Neuron (in vitro differentiated cells): ENCODE measurements around the gene MSL2.
"Not testable (repeated sequence)": the region's sequence is repeated elsewhere in the genome, so short reads cannot be mapped to it uniquely, and the experiment has no call there.

Experiments
- H2AFZ ChIP-seq: one replicate; pipeline ENCODE4 v1.6.1; 2013; ENCODE audit warnings: low read depth, mild to moderate bottlenecking, inconsistent platforms, low read length, moderate library complexity
- H3K27me3 ChIP-seq: one replicate; pipeline ENCODE4 v1.6.1; 2013; ENCODE audit warnings: low read length; ENCODE audit not compliant: insufficient read depth
- H3K36me3 ChIP-seq: one replicate; pipeline ENCODE4 v1.6.1; 2013; ENCODE audit warnings: low read length; ENCODE audit not compliant: insufficient read depth
- H3K4me1 ChIP-seq: one replicate; pipeline ENCODE4 v1.6.1; 2013; ENCODE audit warnings: low read length; ENCODE audit not compliant: insufficient read depth
- H3K4me3 ChIP-seq: 2 replicates; pipeline ENCODE4 v1.5.1; 2013; ENCODE audit warnings: mild to moderate bottlenecking, low read length, moderate library complexity
- H3K9me3 ChIP-seq: one replicate; pipeline ENCODE4 v1.6.1; 2013; ENCODE audit warnings: low read length

Gene MSL2

GRCh38 chr3:136196064-136196400, at the start of gene MSL2:
Gene MSL2, minus strand, starts transcription at chr3:136196335. Its CDS starts 1,222 bp downstream, at chr3:136195113.
- Histone ChIP-seq H3K9me3 (no peaks in the 10 kb centered on the region), H3K4me1 (peaks cover 19% of the 10 kb centered on the region), H2AFZ (peak within 1 kb of the TSS; percentile 61), H3K4me3 (peak within 1 kb of the TSS; percentile 65), H3K36me3 (no peaks in the 10 kb centered on the region), H3K27me3 (no peaks in the 10 kb centered on the region)

- Histone ChIP-seq H2AFZ (no peak overlapping the region), H3K9me3 (no peaks in the 10 kb centered on the region), H3K4me3 (no peak overlapping the region), H3K4me1 (no peaks in the 10 kb centered on the region), H3K36me3 (no peaks in the 10 kb centered on the region), H3K27me3 (no peaks in the 10 kb centered on the region)
Observed at GRCh38 chr3:136245691-136246090, 49.6 kb upstream of the MSL2 start.

- no peaks in the 10 kb centered on the region for H3K4me1 ChIP-seq
- H3K36me3 ChIP-seq = no peaks in the 10 kb centered on the region
- no peaks in the 10 kb centered on the region for H3K9me3 ChIP-seq
- H2AFZ ChIP-seq = no peak overlapping the region
- no peaks in the 10 kb centered on the region for H3K27me3 ChIP-seq
- no peak overlapping the region for H3K4me3 ChIP-seq
Observed at GRCh38 chr3:136239094-136239493, 43.0 kb upstream of the MSL2 start.

GRCh38 chr3:136237961-136238649, 42.0 kb upstream of the MSL2 start:
- no peak overlapping the region for H3K4me3 ChIP-seq
- no peaks in the 10 kb centered on the region for H3K9me3 ChIP-seq
- H3K4me1 ChIP-seq = no peaks in the 10 kb centered on the region
- H3K36me3 ChIP-seq = no peaks in the 10 kb centered on the region
- no peak overlapping the region for H2AFZ ChIP-seq
- H3K27me3 ChIP-seq = no peaks in the 10 kb centered on the region

- H3K36me3 ChIP-seq = no peaks in the 10 kb centered on the region
- no peak overlapping the region for H2AFZ ChIP-seq
- H3K4me3 ChIP-seq = no peak overlapping the region
- no peaks in the 10 kb centered on the region for H3K9me3 ChIP-seq
- H3K27me3 ChIP-seq = no peaks in the 10 kb centered on the region
- no peaks in the 10 kb centered on the region for H3K4me1 ChIP-seq
Observed at GRCh38 chr3:136237103-136237502, 41.0 kb upstream of the MSL2 start.

- H3K36me3 ChIP-seq = no peaks in the 10 kb centered on the region
- H3K27me3 ChIP-seq = no peaks in the 10 kb centered on the region
- H3K9me3 ChIP-seq = no peaks in the 10 kb centered on the region
- H3K4me1 ChIP-seq = no peaks in the 10 kb centered on the region
- H3K4me3 ChIP-seq = no peak overlapping the region
- no peak overlapping the region for H2AFZ ChIP-seq
Observed at GRCh38 chr3:136236109-136236508, 40.0 kb upstream of the MSL2 start.

GRCh38 chr3:136235545-136235944, 39.4 kb upstream of the MSL2 start:
- Histone ChIP-seq H3K4me1 (no peaks in the 10 kb centered on the region), H3K4me3 (no peak overlapping the region), H3K27me3 (no peaks in the 10 kb centered on the region), H3K9me3 (no peaks in the 10 kb centered on the region), H3K36me3 (no peaks in the 10 kb centered on the region), H2AFZ (no peak overlapping the region)

- Histone ChIP-seq H3K9me3 (no peaks in the 10 kb centered on the region), H3K4me3 (no peak overlapping the region), H3K27me3 (no peaks in the 10 kb centered on the region), H2AFZ (no peak overlapping the region), H3K36me3 (no peaks in the 10 kb centered on the region), H3K4me1 (no peaks in the 10 kb centered on the region)
Observed at GRCh38 chr3:136232413-136232812, 36.3 kb upstream of the MSL2 start.

GRCh38 chr3:136222746-136223145, 26.6 kb upstream of the MSL2 start:
- not testable (repeated sequence) for H3K4me1 ChIP-seq, H3K4me3 ChIP-seq, H3K27me3 ChIP-seq, H2AFZ ChIP-seq, H3K9me3 ChIP-seq, H3K36me3 ChIP-seq

GRCh38 chr3:136211547-136211946, 15.4 kb upstream of the MSL2 start:
- Histone ChIP-seq H3K4me3 (no peak overlapping the region), H3K4me1 (peaks cover 4% of the 10 kb centered on the region), H2AFZ (no peak overlapping the region), H3K27me3 (peaks cover 8% of the 10 kb centered on the region), H3K36me3 (no peaks in the 10 kb centered on the region), H3K9me3 (no peaks in the 10 kb centered on the region)

GRCh38 chr3:136209921-136210320, 13.8 kb upstream of the MSL2 start:
- Histone ChIP-seq H3K9me3 (no peaks in the 10 kb centered on the region), H2AFZ (no peak overlapping the region), H3K36me3 (no peaks in the 10 kb centered on the region), H3K27me3 (peaks cover 8% of the 10 kb centered on the region), H3K4me1 (peaks cover 4% of the 10 kb centered on the region), H3K4me3 (no peak overlapping the region)

GRCh38 chr3:136207489-136208115, 11.5 kb upstream of the MSL2 start:
- H3K4me3 ChIP-seq = no peak overlapping the region
- no peak overlapping the region for H2AFZ ChIP-seq
- no peaks in the 10 kb centered on the region for H3K36me3 ChIP-seq
- peaks cover 4% of the 10 kb centered on the region for H3K4me1 ChIP-seq
- peaks cover 5% of the 10 kb centered on the region for H3K27me3 ChIP-seq
- H3K9me3 ChIP-seq = no peaks in the 10 kb centered on the region

GRCh38 chr3:136199219-136199618, 3.1 kb upstream of the MSL2 start:
- not testable (repeated sequence) for H3K27me3 ChIP-seq, H3K4me1 ChIP-seq, H3K9me3 ChIP-seq

More at GRCh38 chr3:136199219-136199618, 3.1 kb upstream of the MSL2 start:
- not testable (repeated sequence) for H3K36me3 ChIP-seq, H2AFZ ChIP-seq, H3K4me3 ChIP-seq
